HG02973 (cell line): Measurements from ENCODE around the gene GAB2.
"Not testable (repeated sequence)": the region's sequence is repeated elsewhere in the genome, so short reads cannot be mapped to it uniquely, and the experiment has no call there.

Experiments used
- ATAC-seq: cut with Tn5 transposase; IDR thresholded peaks from one replicate; pipeline ENCODE4 v1.9.1; 2021; ENCODE audit warnings: moderate library complexity; ENCODE audit not compliant: unreplicated experiment

Gene GAB2

DNA sequence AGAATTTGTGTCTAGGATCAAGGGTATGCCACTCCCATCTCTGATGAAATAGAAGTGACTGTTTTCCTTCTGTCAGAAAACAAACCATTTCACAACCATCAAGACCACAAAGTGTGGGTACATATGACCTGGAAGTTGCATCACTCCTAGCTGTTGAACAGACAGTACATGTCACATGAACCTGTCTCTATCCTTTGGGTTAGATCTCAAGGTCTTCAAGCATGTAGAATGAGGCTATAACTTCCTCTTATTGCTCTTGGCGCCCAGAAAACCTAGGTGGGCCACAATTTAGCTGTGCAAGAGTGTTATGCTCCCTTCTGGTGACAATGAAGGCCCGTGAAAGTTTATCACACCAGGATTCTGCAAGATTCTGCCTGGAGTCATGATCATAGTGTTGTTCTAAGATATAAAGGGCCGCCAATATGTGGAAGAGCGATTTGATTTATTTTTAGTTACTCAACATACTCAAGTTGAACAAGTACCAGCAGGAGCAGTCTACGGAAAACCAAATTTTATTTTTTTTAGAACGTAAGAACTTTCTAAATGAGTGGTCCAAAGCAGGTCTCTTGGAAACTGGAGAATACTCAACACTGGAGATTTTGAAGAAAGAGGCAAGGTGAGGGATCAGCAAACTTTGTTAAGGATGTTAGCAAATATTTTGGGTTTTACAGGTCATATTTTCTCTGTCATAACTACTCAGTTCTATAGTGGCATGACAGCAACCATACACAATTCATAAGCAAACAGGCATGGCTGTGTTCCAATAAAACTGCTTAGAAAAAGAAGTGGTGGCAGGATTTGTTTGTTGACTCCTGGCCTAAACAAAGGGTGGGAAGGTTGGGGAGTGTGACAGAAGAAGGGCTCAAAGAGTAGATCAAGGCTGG lies 127.1 kb downstream of the GAB2 start:
- no peak for ATAC-seq

DNA sequence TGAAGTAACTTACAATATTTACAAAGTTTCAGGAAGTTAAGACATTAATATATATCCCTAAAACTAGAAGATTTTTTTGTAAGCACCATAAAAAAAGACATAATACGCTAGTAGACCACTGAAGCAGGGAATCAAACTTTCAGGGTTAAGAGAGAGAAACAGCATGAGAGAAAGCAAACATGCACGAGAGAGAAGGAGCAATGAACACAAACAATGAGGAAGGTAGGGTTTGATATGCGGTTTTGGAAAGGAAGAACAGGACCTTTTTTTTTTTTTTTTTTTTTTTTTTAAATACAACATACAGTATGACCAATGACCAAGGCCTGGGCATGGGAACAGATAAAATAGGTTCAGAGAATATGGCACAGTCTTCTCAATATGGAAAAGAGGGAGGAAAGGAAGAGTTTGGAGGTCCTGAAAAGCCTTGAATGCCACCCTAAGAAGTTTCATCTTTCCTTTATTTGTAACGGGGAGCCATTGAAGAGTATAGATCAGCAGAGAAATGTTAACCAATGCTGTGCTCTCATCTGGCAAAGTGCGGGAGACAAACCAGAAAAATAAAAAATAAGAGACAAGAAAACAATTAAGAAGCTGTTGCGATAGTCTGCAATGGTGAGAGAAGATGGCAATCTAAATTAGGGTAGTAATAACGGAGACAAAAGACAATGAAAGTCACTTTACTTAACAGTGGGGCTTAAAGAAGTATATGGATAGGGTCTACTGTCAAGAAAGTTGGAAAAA lies 127.9 kb downstream of the GAB2 start:
- no peak for ATAC-seq

DNA sequence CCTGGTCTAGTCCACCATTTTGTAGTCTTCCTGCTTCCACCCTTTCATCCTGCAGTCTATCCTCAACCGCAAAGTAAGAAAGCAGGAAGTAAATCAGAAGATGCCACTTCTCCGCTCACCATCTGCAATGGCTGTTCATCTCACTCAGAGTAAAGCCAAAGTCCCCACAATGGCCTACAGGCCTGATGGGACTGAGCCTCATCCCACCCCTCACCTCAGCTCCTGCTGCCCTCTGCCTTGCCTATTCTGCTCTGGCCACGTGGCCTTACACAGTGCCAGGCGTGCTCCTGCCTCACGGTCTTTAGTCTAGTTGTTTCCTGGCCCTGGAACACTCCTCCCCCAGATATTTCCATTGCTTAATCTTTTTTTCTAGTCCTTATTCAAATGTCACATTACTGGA lies 133.4 kb downstream of the GAB2 start:
- ATAC-seq = no peak

DNA sequence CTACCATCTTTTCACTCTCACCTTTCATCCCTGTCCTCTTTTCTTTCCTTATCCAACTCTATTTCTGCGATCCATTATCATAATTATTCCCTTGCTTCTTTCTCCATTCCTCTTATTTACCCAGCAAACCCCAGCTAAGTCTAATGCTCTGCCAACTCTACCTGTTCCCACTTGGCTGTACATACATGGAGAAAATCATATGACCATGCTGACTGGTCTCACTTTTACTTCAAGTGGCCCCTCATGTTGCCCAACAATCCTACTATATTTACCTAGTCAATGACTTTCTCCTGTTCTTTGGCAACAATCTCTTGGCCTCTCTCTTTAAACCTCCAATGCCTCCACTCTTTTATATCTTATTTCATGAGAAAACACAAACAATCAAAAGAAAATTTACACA lies 134.8 kb downstream of the GAB2 start:
- ATAC-seq = no peak

DNA sequence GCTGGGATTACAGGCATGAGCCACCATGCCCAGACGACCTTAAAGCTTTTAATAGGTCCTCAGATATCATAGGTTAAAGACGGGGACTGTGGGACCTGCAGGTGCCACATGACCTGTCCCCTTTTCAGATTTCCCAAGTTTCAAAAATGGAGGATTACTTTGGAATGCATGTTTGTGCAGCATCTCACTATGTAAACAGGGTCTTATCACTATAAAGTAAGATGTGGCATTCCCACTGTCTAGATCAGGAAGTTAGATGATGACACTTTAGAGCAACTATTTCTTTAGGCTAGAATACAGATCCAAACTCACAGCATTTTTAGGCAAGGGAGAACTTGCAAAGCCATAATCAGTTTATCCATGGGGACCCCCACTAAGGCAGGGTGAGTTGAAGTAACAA lies 136.1 kb downstream of the GAB2 start:
- ATAC-seq = no peak

DNA sequence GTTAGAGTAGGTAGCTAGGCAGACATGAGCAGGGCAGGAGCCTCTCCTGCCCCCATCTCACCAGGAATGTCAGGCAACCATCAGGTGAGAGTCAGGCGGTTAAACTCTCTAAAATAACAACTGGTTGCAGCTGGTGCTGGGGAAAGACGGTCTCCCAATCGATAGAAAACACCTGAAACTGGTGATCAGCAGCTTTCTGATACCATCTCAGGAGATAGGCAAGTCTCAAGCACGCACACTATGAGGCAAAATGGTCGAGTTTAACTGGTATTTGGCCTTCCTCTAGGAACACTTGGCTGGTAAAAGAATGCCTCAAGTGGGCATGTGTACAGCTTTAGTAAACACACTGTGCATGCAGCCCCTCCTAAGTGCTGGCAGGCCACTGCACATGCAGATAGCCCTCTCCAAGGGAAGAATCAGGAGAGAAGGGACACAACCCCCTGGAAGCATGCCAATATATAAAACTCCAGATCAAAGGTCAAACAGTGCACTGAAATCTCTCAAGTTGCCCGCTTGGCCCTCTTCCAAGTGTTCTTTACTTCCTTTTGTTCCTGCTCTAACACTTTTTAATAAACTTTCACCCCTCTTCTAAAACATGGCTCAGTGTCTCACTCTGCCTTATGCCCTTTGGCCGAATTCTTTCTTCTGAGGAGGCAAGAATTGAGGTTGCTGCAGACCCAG lies 140.2 kb downstream of the GAB2 start:
- no peak for ATAC-seq

DNA sequence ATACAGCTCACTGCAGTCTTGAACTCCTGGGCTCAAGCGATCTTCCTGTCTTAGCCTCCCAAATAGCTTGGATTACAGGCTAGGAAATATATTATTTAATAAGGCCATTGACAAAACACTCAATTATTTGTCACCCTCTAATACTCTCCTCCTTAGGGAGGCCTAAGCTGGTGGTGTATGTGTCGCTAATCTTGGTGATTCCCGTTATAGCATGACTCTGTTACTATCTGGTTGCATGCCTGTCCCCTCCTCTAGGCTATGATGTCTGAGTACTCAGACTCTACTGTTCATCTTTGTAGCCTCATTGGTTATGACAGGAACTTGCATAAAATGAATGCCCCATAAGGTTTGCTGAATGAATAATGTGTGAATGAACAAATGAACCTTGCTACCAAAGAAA lies 141.3 kb downstream of the GAB2 start:
- ATAC-seq = no peak

DNA sequence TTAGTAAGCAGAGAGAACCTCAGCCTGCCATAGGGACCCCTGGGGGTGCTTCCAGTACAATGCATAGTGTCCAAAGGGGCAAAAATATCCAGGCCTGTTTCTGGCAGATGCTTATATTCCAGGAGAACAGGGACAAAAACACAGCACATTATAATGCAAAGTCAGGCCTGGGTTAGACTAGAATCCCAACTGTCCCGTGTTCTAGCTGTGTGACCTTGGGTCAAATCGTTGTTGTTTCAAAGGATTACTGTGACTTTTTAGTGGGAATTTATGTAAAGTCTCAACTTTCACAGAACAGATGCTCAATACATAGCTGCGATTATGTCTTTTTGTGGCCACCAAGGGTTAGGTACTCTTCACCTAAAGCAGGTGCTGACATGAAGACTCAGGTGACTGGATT lies 142.9 kb downstream of the GAB2 start:
- ATAC-seq = no peak

DNA sequence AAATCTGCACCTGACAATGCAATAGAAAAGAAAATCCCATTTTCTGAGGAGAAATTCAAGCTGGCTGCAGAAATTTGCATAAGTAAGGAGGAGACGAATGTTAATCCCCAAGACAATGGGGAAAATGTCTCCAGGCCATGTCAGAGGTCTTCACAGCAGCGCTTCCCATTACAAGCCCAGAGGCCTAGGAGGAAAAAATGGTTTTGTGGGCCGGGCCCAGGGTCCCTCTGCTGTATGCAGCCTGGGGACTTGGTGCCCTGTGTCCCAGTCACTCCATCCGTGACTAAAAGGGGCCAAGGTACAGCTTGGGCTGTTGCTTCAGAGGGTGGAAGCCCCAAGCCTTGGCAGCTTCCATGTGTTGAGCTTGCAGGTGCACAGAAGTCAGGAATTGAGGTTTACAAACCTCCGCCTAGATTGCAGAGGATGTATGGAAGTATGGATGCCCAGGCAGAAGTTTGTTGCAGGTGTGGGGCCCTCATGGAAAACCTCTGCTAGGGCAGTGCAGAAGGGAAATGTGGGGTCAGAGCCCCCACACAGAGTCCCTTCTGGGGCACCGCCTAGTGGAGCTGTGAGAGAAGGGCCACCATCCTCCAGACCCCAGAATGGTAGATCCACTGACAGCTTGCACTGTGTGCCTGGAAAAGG lies 144.9 kb downstream of the GAB2 start:
- ATAC-seq = not testable (repeated sequence)

DNA sequence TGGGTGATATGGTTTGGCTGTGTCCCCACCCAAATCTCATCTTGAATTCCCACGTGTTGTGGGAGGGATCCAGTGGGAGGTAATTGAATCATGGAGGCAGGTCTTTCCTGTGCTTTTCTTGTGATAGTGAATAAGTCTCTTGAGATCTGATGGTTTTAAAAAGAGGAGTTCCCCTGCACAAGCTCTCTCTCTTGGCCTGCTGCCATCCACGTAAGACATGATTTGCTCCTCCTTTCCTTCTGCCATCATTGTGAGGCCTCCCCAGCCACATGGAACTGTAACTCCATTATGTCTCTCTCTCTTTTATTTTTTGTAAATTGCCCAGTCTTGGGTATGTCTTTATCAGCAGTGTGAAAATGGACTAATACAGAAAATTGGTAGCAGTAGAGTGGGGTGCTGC lies 145.8 kb downstream of the GAB2 start:
- ATAC-seq = not testable (repeated sequence)

DNA sequence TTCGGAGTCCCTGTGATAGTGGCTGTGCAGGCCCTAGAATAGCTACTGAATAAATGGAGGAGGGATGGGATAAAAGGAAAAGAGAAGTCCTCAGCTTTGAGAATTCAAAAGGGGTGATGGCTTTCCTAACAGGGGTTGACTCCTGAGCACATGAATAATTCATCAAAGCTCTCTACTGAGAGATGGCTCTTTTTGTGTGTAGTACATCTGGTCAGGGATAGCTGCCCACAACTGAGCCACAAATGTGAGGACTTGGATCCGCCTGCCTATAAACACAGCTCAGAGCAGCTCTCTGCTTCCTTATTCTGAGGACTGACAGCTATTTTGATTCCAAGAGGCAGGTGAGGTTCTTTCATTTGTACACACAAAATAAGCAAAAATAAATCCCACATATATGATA lies 146.6 kb downstream of the GAB2 start:
- ATAC-seq = no peak

DNA sequence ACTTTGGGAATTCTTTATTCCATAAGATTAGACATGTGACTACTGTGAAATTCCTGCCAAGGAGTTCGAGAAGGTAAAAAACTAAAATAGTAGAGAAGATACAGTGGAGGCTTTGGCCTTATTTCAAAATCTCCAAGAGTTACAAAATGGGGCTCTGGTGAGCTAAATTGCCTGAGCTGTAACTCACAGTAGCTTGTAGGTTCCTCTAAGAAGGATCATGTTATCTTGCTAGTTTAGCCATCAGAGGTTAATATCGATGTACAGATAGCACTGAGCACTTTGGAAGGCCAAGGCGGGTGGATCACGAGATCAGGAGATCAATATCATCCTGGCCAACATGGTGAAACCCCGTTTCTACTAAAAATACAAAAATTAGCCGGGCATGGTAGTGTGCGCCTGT lies 147.8 kb downstream of the GAB2 start:
- ATAC-seq = no peak

DNA sequence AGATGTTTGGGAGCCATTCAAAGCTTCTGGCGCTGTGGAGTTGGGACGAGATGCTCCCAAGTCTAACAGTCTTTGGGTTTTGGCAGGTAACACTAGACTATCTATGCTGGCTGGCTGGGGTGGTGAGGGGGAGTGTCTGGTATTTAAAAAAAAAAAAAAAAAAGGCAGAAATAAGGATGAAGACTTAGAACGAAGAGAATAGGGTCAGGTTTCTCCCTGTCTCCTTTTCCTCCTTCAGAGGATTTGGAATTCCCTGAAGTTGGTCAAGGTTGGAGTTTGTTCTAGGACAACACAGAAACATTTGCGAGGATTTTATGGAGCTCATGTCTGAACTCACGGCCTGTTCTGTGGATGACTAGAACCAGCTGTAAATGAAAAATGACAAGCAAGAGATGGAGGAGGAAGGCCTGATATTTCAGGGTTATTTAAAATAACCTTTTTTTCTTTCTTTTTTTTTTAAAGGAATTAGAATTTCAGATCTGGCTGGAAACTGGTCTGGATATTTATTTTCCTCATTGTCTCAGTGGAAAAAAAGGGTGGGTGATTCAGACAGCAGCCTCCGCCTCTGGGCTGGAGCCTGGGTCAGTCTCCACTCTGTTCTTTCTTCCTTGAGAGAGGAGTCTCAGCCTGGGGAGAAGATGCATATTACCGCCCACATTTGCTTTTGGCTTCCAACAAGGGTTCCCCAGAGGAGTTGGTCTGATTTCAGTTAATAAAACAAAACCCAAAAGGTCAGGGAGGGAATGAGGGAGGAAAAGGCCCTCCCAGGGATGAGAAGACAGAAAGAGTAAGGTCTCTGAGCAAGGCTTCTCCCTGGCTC lies 148.8 kb downstream of the GAB2 start:
- ATAC-seq = no peak

DNA sequence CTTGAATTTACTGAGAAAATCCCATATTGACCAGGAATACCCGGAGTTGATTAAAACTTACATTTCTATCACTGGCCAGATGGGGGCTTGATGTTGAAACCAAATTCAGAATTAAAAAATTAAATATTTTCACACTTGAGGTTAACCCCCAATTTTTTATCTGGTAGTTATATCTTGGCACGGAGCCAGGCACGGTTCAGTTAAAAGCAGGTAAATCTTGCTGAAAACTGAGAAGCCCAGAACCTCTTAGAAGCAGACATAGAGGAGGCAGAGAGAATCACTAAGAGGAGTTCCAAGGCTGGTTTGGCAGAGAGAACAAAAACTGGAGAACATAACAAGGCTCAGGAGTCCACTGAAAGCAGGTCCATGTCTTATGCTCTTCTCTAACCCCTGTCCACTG lies 151.2 kb downstream of the GAB2 start:
- no peak for ATAC-seq

DNA sequence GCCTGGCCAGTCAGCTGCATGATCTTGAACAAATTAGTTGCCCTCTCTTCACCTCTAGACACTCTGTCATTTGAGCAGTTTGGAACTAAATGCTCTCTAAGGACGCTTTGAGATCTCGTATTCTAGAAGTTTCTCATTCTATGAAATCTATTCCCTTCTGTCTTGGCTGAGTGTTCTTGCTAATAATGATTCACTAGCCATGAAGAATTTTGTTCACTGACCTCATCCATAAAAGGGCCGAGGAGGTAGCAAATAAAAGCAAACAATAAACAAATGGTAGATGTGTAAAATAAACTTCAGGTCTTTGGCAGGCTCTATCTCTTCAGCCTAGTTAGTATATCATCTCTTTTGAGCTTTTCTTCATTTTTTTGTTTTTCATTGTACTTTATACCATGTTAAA lies 152.3 kb downstream of the GAB2 start:
- no peak for ATAC-seq

DNA sequence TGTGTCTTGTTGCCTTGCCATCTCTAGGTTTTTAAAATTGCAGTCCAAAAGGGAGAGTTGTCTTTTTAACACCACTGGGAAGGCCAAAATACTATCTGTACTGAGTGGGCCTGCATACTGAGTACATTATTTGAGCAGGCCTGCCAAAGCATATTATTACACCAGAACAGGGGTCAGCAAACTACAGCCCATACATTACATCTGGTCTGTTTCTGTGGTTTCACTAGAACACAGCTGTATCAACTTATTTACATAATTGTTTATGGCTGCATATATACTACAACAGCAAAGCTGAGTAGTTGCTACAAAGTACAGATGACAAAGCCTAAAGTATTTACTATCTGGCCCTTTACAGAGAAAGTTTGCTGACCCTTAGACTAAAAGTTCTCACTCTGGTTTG lies 154.9 kb downstream of the GAB2 start:
- no peak for ATAC-seq

DNA sequence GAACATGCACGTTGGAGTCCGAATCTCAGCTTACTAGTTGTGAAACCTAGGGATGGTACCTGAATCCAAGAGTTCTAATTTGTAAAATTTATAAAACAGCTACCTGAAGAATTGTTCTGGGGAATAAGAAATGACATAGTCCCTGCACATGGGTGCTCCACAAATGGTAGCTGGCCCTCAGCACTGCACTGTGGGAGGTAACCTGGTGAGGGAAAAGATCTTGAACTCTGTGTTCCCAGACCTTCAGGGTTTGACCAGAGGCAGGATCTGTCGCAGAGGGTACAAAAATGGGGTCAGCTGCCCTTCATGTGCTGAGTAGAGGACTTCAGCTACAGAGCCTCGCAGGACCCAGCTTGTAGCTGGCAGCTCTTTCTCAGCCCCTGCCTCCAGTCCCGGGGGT lies 155.4 kb downstream of the GAB2 start:
- no peak for ATAC-seq

DNA sequence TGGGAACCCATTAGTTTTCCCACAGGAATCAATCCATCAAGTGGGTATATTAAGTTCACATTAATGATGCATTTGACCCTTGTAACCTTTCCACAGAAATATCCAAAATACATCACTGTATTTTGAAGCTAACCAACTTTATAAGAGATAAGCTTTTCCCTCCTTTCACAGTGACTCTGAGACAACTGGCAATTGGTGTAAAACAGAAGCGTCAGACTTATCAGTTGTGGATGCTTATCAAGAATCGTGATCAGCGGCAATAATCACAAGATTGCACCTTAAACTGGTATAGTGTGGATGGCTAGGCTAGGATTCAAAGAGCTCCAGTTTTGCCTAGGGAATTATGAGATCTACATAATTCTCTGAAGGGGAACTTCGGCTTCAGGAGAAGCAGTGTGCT lies 155.8 kb downstream of the GAB2 start:
- no peak for ATAC-seq

DNA sequence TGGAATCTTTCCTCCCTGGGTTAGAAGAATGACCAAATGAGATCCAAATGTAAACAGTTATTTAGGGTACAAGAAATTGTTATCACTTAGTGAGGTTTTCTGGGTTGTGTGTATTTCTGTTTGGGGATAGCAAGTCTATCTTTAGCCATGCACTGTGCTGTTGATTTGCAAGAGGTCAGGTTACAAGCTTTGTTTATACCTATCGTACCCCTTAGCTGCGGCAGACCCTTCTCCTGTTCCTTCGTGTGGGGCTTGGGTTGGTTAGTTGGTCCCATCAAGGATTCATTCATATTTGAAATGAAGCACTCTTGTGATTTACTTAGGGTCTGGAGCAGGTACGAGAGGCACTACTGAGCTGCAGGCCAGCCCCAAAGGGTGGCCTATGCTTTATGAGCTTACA lies 156.3 kb downstream of the GAB2 start:
- no peak for ATAC-seq

DNA sequence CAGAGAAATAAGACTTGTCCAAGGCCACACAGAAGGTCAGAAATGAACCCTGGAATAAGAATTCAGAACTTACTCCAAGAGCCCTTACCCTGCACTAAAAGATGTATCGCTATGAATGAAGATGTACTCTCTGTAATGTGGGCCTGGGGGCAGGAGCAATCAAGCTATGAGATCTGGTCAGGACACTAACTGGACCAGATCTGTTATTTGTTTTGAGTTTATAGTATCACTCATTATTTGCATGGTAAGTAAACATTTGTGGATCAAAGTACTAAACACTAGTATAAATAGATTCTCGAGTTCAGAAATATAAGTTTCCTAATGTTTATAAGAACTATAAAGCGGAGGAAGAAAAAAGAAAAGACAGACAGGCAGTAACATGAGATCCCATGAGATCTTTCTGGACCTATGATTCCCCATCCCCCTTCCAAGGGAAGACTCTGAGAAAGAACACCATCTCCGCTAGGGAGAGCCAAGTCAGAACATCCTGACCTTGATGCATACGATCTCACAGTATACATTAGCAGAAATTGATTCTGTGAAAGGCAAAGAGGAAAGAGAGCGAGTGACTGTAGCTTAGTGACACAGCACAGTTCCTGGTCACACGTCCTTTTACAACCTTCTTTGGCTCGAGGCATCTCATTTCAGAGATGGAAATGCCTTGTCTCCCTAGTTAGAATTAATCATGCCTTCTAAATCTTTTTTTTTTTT lies 157.7 kb downstream of the GAB2 start:
- ATAC-seq = no peak
